SK-N-SH (cell line): ENCODE measurements around the gene MED16. TPM values are rescaled to one million over a fixed set of nuclear protein-coding genes. Genes with fewer than 3 reads are reported as not detected.

Source experiments
- CTCF ChIA-PET: fragments of 300-600, 350-600 bp; formaldehyde crosslinking; extraction: SDS; loops from one replicate; lab custom pipeline; 2021; lab: Yijun Ruan, JAX
- POLR2A ChIA-PET: fragments of 350-600 bp; sonication (Branson Sonifier 250); formaldehyde crosslinking; extraction: SDS; loops from one replicate; lab custom pipeline; 2020; ENCODE audit warnings: antibody characterized with exemption, inconsistent platforms; lab: Yijun Ruan, JAX
- DNase-seq: peaks from one replicate; pipeline ENCODE4 v3.0.0; 2012
- H2AFZ ChIP-seq: fragments of 200-600 bp; sonication (generic); 2 replicates; pipeline ENCODE4 v1.8.1; 2016; ENCODE audit warnings: antibody characterized with exemption, mild to moderate bottlenecking, low read depth
- H3F3A ChIP-seq: fragments of 200-600 bp; sonication (generic); replicated peaks from 2 replicates; pipeline ENCODE3; 2016; ENCODE audit warnings: antibody characterized with exemption, mild to moderate bottlenecking; ENCODE audit not compliant: insufficient read depth
- H3K27ac ChIP-seq, 2 experiments: fragments of 200-500 bp in 1 of 2; fragments of 200-600 bp in 1 of 2; sonication (Bioruptor generic) in 1 of 2; sonication (generic), shearing (Covaris generic) in 1 of 2; 2 replicates each; pipeline versions ENCODE4 v1.5.1 to v1.6.1; 2014 to 2016; ENCODE audit warnings: low read depth in 2 of 2, inconsistent platforms in 1 of 2, low read length in 1 of 2, mild to moderate bottlenecking in 1 of 2, mixed read lengths in 1 of 2
- H3K27me3 ChIP-seq: fragments of 200-600 bp; sonication (generic), shearing (Covaris generic); 2 replicates; pipeline ENCODE4 v1.6.1; 2016; ENCODE audit warnings: mixed run types; ENCODE audit not compliant: insufficient read depth
- H3K36me3 ChIP-seq, 2 experiments: fragments of 200-500 bp in 1 of 2; fragments of 200-600 bp in 1 of 2; sonication (Bioruptor generic) in 1 of 2; sonication (generic) in 1 of 2; replicated peaks in 1 of 2; 2 replicates each; pipeline versions ENCODE3 to v1.5.1; 2014 to 2016; ENCODE audit warnings: low read length in 1 of 2, mild to moderate bottlenecking in 1 of 2; ENCODE audit not compliant: insufficient read depth in 2 of 2, control insufficient read depth in 1 of 2
- H3K4me1 ChIP-seq, 2 experiments: fragments of 200-500 bp in 1 of 2; fragments of 200-600 bp in 1 of 2; sonication (Bioruptor generic) in 1 of 2; sonication (generic), shearing (Covaris generic) in 1 of 2; 2 replicates each; pipeline versions ENCODE4 v1.5.1 to v1.6.1; 2014 to 2016; ENCODE audit warnings: low read depth in 1 of 2, low read length in 1 of 2, mixed run types in 1 of 2; ENCODE audit not compliant: insufficient read depth in 2 of 2, control insufficient read depth in 1 of 2
- H3K4me2 ChIP-seq: fragments of 200-600 bp; sonication (generic), shearing (Covaris generic); 2 replicates; pipeline ENCODE4 v1.6.1; 2017; ENCODE audit warnings: mixed run types
- H3K4me3 ChIP-seq, 2 experiments: fragments of 200-500 bp in 1 of 2; fragments of 200-600 bp in 1 of 2; sonication (Bioruptor generic) in 1 of 2; sonication (generic), shearing (Covaris generic) in 1 of 2; 2 replicates each; pipeline versions ENCODE4 v1.5.1 to v1.8.1; 2014 to 2016; ENCODE audit warnings: low read depth in 2 of 2, inconsistent platforms in 1 of 2, low read length in 1 of 2, mild to moderate bottlenecking in 1 of 2, mixed read lengths in 1 of 2, moderate library complexity in 1 of 2
- H3K79me2 ChIP-seq: fragments of 200-600 bp; sonication (generic); 2 replicates; pipeline ENCODE4 v1.8.1; 2017; ENCODE audit warnings: mild to moderate bottlenecking; ENCODE audit not compliant: insufficient read depth
- H3K9ac ChIP-seq: fragments of 200-600 bp; sonication (generic); 2 replicates; pipeline ENCODE4 v1.6.1; 2017; ENCODE audit warnings: mixed run types
- H3K9me2 ChIP-seq: fragments of 200-600 bp; sonication (generic); 2 replicates; pipeline ENCODE4 v1.6.1; 2017; ENCODE audit warnings: mixed run types
- H3K9me3 ChIP-seq: fragments of 200-600 bp; sonication (generic); 2 replicates; pipeline ENCODE4 v1.6.1; 2017; ENCODE audit warnings: mixed run types, mild to moderate bottlenecking, moderate library complexity
- H4K20me1 ChIP-seq: fragments of 200-600 bp; sonication (generic); 2 replicates; pipeline ENCODE4 v1.6.1; 2017; ENCODE audit warnings: mild to moderate bottlenecking, mixed run types; ENCODE audit not compliant: insufficient read depth
- CHD2 ChIP-seq: fragments of 150-350 bp; IDR thresholded peaks from 2 replicates; pipeline ENCODE4 v1.6.1; 2018; ENCODE audit warnings: low read length; ENCODE audit not compliant: partially characterized antibody
- EP300 ChIP-seq, 2 experiments: IDR thresholded peaks; 2 replicates each; pipeline versions ENCODE4 v1.4.0 to v1.6.1; 2012; ENCODE audit warnings: borderline replicate concordance in 1 of 2, low read depth in 1 of 2, low read length in 1 of 2
- EZH2phosphoT487 ChIP-seq: fragments of 200-600 bp; sonication (generic); IDR thresholded peaks from 2 replicates; pipeline ENCODE4 v1.6.1; 2017; ENCODE audit warnings: low read depth, mixed run types, mild to moderate bottlenecking, antibody characterized with exemption, moderate library complexity, borderline replicate concordance
- FOSL2 ChIP-seq: IDR thresholded peaks from 2 replicates; pipeline ENCODE4 v1.4.0; 2012; ENCODE audit warnings: low read depth, mild to moderate bottlenecking, moderate library complexity, borderline replicate concordance
- FOXJ3 ChIP-seq: sonication (generic); formaldehyde crosslinking; IDR thresholded peaks from 2 replicates; pipeline ENCODE4 v1.5.1; 2020; ENCODE audit warnings: mild to moderate bottlenecking, missing genetic modification reagents
- FOXM1 ChIP-seq: IDR thresholded peaks from 2 replicates; pipeline ENCODE4 v1.4.0; 2012; ENCODE audit warnings: low read depth, mild to moderate bottlenecking
- GABPA ChIP-seq: IDR thresholded peaks from 2 replicates; pipeline ENCODE4 v1.4.0; 2012; ENCODE audit warnings: low read depth, mild to moderate bottlenecking
- IRF3 ChIP-seq: fragments of 150-350 bp; IDR thresholded peaks from 2 replicates; pipeline ENCODE4 v1.6.1; 2016; ENCODE audit warnings: mild to moderate bottlenecking, low read depth, low read length
- PBX3 ChIP-seq: IDR thresholded peaks from 2 replicates; pipeline ENCODE4; 2012
- RAD21 ChIP-seq: IDR thresholded peaks from 2 replicates; pipeline ENCODE4 v1.6.1; 2012; ENCODE audit warnings: mild to moderate bottlenecking, low read length
- RXRA ChIP-seq: IDR thresholded peaks from 2 replicates; pipeline ENCODE4 v1.4.0; 2012; ENCODE audit warnings: low read depth, mild to moderate bottlenecking, borderline replicate concordance
- SIN3A ChIP-seq: IDR thresholded peaks from 2 replicates; pipeline ENCODE4 v1.6.1; 2012; ENCODE audit warnings: low read depth, mild to moderate bottlenecking, low read length, moderate library complexity, borderline replicate concordance
- YY1 ChIP-seq: IDR thresholded peaks from 2 replicates; pipeline ENCODE4 v1.4.0; 2012; ENCODE audit warnings: low read depth, mild to moderate bottlenecking
- ZBTB33 ChIP-seq: IDR thresholded peaks from 2 replicates; pipeline ENCODE4 v1.4.0; 2012; ENCODE audit warnings: low read depth, borderline replicate concordance
- WGBS: methylation state at CpG from one replicate; pipeline ENCODE4 v1.1.6; 2017; ENCODE audit warnings: low lambda C conversion rate; 5-methylcytosine and 5-hydroxymethylcytosine counted together
- polyA plus RNA-seq, 3 experiments: library from polyadenylated mRNA; depleted of rRNA; stranded (reverse); fragments of >200 nt; gene quantifications; 2 replicates each; pipeline ENCODE4 v1.2.3, GENCODE V29; 2012
- TF ChIP-seq, protein P1 (sequence below): IDR thresholded peaks from 2 replicates; pipeline ENCODE4 v1.4.0; 2012; ENCODE audit warnings: low read depth
- TF ChIP-seq, protein P2 (sequence below): fragments of 200-600 bp; sonication (generic); IDR thresholded peaks from 2 replicates; pipeline ENCODE4 v1.6.1; 2017; ENCODE audit warnings: antibody characterized with exemption, mild to moderate bottlenecking, moderate library complexity

The MED16 gene
- polyA plus RNA-seq, 1 of the 3 experiments (the other 2 are of a cell fraction): 40.6 TPM

GRCh38 chr19:873084-873483, 19.9 kb downstream of the MED16 start:
- H3K36me3 ChIP-seq: peaks cover 3 to 44% of the 10 kb centered on the region in 2 experiments
- peak; percentile 68 for DNase-seq
- H2AFZ ChIP-seq: no peak overlapping the region

DNA sequence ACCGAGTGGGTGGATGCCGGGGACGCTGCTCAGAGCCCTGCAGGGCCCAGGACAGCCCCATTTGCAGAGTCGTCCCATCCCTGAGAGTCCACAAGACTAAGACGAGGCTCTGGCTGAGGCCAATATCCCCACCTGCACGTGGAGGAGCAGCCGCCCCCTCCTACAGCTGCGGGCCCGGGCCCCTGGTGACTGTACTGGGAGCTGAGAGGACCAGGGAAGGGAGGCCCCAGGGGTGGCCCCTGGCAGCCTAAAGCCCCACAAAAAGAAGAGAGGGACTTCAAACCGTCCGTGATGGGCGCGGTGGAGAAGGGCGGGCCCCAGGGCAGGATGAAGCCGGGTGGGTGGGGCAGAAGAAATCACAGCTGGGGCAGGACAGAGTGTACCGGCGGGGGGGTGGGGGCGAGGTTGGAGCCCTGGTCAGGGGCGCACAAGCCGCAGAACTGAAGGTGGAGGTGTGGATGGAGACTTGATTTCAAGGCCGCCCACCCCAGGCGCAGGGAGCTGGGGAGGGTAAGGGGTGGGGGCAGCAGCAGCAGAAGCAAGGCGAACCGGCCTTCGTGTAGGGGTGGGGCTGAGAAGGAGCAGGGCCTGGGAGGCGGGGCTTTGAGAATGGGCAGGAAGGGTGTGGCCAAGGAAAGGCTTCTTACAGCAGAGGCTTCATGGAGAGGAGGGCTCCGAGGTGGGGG, 20.6 kb downstream of the MED16 start:
- Histone ChIP-seq H3K4me1 (peaks cover 4 to 16% of the 10 kb centered on the region in 2 experiments; a peak in 2 of 4 replicates), H2AFZ (no peak overlapping the region), H3F3A (peaks cover 22% of the 10 kb centered on the region), H3K4me3 (no peak overlapping the region), H3K9ac (no peak overlapping the region), H3K27ac (no peak overlapping the region; a peak in 1 of 4 replicates), H3K27me3 (no peaks in the 10 kb centered on the region), H3K36me3 (peaks cover 3 to 51% of the 10 kb centered on the region in 2 experiments), H3K79me2 (no peaks in the 10 kb centered on the region), H3K9me3 (no peaks in the 10 kb centered on the region), H3K4me2 (no peak overlapping the region), H3K9me2 (no peaks in the 10 kb centered on the region), H4K20me1 (no peaks in the 10 kb centered on the region)
- no peak for DNase-seq
- WGBS: 80% methylated on average over 26 of the region's 27 CpGs
- POLR2A ChIA-PET: no interaction called here
- CTCF ChIA-PET: interaction anchor here (0.6 kb wide), 1 partner anchor 102 kb away, joined by 4 read pairs; no protein-coding TSS in a partner anchor
- TF ChIP-seq, protein P1, sequence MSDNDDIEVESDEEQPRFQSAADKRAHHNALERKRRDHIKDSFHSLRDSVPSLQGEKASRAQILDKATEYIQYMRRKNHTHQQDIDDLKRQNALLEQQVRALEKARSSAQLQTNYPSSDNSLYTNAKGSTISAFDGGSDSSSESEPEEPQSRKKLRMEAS: no peak
- TF ChIP-seq SIN3A (no peak), CHD2 (no peak), EZH2phosphoT487 (no peak), IRF3 (no peak), PBX3 (no peak), ZBTB33 (no peak), FOSL2 (no peak)
- TF ChIP-seq, protein P2, sequence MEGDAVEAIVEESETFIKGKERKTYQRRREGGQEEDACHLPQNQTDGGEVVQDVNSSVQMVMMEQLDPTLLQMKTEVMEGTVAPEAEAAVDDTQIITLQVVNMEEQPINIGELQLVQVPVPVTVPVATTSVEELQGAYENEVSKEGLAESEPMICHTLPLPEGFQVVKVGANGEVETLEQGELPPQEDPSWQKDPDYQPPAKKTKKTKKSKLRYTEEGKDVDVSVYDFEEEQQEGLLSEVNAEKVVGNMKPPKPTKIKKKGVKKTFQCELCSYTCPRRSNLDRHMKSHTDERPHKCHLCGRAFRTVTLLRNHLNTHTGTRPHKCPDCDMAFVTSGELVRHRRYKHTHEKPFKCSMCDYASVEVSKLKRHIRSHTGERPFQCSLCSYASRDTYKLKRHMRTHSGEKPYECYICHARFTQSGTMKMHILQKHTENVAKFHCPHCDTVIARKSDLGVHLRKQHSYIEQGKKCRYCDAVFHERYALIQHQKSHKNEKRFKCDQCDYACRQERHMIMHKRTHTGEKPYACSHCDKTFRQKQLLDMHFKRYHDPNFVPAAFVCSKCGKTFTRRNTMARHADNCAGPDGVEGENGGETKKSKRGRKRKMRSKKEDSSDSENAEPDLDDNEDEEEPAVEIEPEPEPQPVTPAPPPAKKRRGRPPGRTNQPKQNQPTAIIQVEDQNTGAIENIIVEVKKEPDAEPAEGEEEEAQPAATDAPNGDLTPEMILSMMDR: no peak

More at GRCh38 chr19:873084-873483, 19.9 kb downstream of the MED16 start:
- no peaks in the 10 kb centered on the region for H3K9me2 ChIP-seq
- peaks cover 22% of the 10 kb centered on the region for H3F3A ChIP-seq
- H3K4me1 ChIP-seq: peaks cover 4 to 16% of the 10 kb centered on the region in 2 experiments; a peak in 2 of 4 replicates
- H3K4me2 ChIP-seq: no peak overlapping the region
- no peaks in the 10 kb centered on the region for H3K79me2 ChIP-seq
- H3K9me3 ChIP-seq: no peaks in the 10 kb centered on the region
- H3K4me3 ChIP-seq: no peak overlapping the region
- H3K9ac ChIP-seq: no peak overlapping the region
- H4K20me1 ChIP-seq: no peaks in the 10 kb centered on the region
- no peak overlapping the region for H3K27ac ChIP-seq
- no peaks in the 10 kb centered on the region for H3K27me3 ChIP-seq
- CTCF ChIA-PET: interaction anchor here (0.6 kb wide), 1 partner anchor 103 kb away, joined by 4 read pairs; no protein-coding TSS in a partner anchor
- 90% methylated on average over 13 of the region's 13 CpGs for WGBS
- TF ChIP-seq, protein P1: no peak
- TF ChIP-seq IRF3 (no peak), YY1 (no peak), RAD21 (no peak), SIN3A (no peak), RXRA (no peak), EP300 (IDR thresholded peaks at IDR 0.05; ENCODE audit: borderline replicate concordance in 1 of 2, low read depth in 1 of 2, low read length in 1 of 2) (no peak), FOXJ3 (CRISPR knock-in tag) (no peak), GABPA (no peak), FOXM1 (no peak)
- POLR2A ChIA-PET: no interaction called here
